ENCODE data around the gene ZCCHC2. TPM values are rescaled to one million over a fixed set of nuclear protein-coding genes. Genes with fewer than 3 reads are reported as not detected.
A peak's percentile ranks its signal among the peaks of the same experiment; 100 is the strongest.

ZCCHC2 gene
- total RNA-seq, 6 experiments from 2014 or later, result 18.9 to 26.6 (median 23.5) TPM

GRCh38 chr18:62493033-62493862 lies 29.6 kb upstream of the ZCCHC2 start:
- intact Hi-C loops (cut with DNase I), result no loop called here
- no peak for TF ChIP-seq CTCF (IDR thresholded peaks at IDR 0.05)
- TF ChIP-seq POLR2A (IDR thresholded peaks at IDR 0.05), result no peak
- Histone ChIP-seq H3K36me3 (no peaks in the 10 kb centered on the region), H3K4me3 (peak overlapping the region in 1 of 3 donors; percentile 27), H3K27ac (no peak overlapping the region), H3K27me3 (no peaks in the 10 kb centered on the region), H3K9me3 (no peaks in the 10 kb centered on the region), H3K4me1 (peaks cover 0 to 16% (median 6%) of the 10 kb centered on the region in 4 donors)
- 64% methylated on average over 12 of the region's 17 CpGs for WGBS (ENCODE audit: insufficient coverage, low coverage, low lambda C conversion rate, missing lambda C conversion rate)
- DNase-seq (no peak), ATAC-seq (peak in 3 of 4 donors; percentile 58 to 64 (median 60))

GRCh38 chr18:62494764-62495163 lies 28.1 kb upstream of the ZCCHC2 start:
- no peaks in the 10 kb centered on the region for H3K27me3 ChIP-seq
- no peaks in the 10 kb centered on the region for H3K36me3 ChIP-seq
- no peak overlapping the region for H3K27ac ChIP-seq
- no peak for ATAC-seq
- intact Hi-C loops (cut with DNase I), result no loop called here
- 78% methylated on average over 3 of the region's 3 CpGs for WGBS (ENCODE audit: insufficient coverage, low coverage, low lambda C conversion rate, missing lambda C conversion rate)
- no peak overlapping the region for H3K4me3 ChIP-seq
- no peaks in the 10 kb centered on the region for H3K9me3 ChIP-seq
- TF ChIP-seq CTCF (IDR thresholded peaks at IDR 0.05) (no peak), POLR2A (IDR thresholded peaks at IDR 0.05) (no peak)
- peaks cover 0 to 31% (median 12%) of the 10 kb centered on the region in 4 donors for H3K4me1 ChIP-seq
- DNase-seq, result no peak

- Histone ChIP-seq H3K4me1 (peaks cover 0 to 40% (median 13%) of the 10 kb centered on the region in 4 donors), H3K4me3 (no peak overlapping the region), H3K27ac (no peak overlapping the region), H3K27me3 (no peaks in the 10 kb centered on the region), H3K9me3 (no peaks in the 10 kb centered on the region), H3K36me3 (no peaks in the 10 kb centered on the region)
- TF ChIP-seq CTCF (IDR thresholded peaks at IDR 0.05), result no peak
- TF ChIP-seq POLR2A (IDR thresholded peaks at IDR 0.05), result no peak
- ATAC-seq (no peak), DNase-seq (no peak)
- 96% methylated on average over 2 of the region's 2 CpGs for WGBS (ENCODE audit: insufficient coverage, low coverage, low lambda C conversion rate, missing lambda C conversion rate)
- intact Hi-C loops (cut with DNase I), result no loop called here
Measured at GRCh38 chr18:62496262-62496661, 26.6 kb upstream of the ZCCHC2 start.

GRCh38 chr18:62497190-62497772 lies 25.5 kb upstream of the ZCCHC2 start:
- peak overlapping the region in 1 of 3 donors; percentile 14 for H3K4me3 ChIP-seq
- no peaks in the 10 kb centered on the region for H3K27me3 ChIP-seq
- 50% methylated on average over 8 of the region's 13 CpGs for WGBS (ENCODE audit: insufficient coverage, low coverage, low lambda C conversion rate, missing lambda C conversion rate)
- peak overlapping the region in 1 of 3 donors; percentile 61 for H3K27ac ChIP-seq
- H3K9me3 ChIP-seq, result no peaks in the 10 kb centered on the region
- no peaks in the 10 kb centered on the region for H3K36me3 ChIP-seq
- ATAC-seq (peak; percentile 62 to 69 (median 67)), DNase-seq (peak in 1 of 3 donors; percentile 60)
- no peak for TF ChIP-seq POLR2A (IDR thresholded peaks at IDR 0.05)
- no peak for TF ChIP-seq CTCF (IDR thresholded peaks at IDR 0.05)
- intact Hi-C loops (cut with DNase I), result no loop called here
- peaks cover 0 to 40% (median 13%) of the 10 kb centered on the region in 4 donors for H3K4me1 ChIP-seq

Measured in right lobe of liver (tissue), 6 donors.